ENCODE results near the gene RNF150.
A peak's percentile ranks its signal among the peaks of the same experiment; 100 is the strongest.

The RNF150 gene

GRCh38 chr4:140903522-140904475 is 229.5 kb downstream of the RNF150 start:
- no peak for DNase-seq

GRCh38 chr4:140901736-140902336 is 231.4 kb downstream of the RNF150 start:
- DNase-seq, result no peak

- DNase-seq, result no peak
These were observed 239.3 kb downstream of the RNF150 start for GRCh38 chr4:140893939-140894338.

- no peak for DNase-seq
These were observed 245.2 kb downstream of the RNF150 start for GRCh38 chr4:140888054-140888453.

GRCh38 chr4:140887467-140887866 is 245.8 kb downstream of the RNF150 start:
- no peak for DNase-seq

- DNase-seq, result peak; percentile 4
These were observed 248.7 kb downstream of the RNF150 start for GRCh38 chr4:140884431-140885058.

- no peak for DNase-seq
These were observed 255.5 kb downstream of the RNF150 start for GRCh38 chr4:140877781-140878180.

GRCh38 chr4:140876615-140877364 is 256.5 kb downstream of the RNF150 start:
- no peak for DNase-seq

GRCh38 chr4:140875746-140876452 is 257.4 kb downstream of the RNF150 start:
- DNase-seq, result no peak

GRCh38 chr4:140874056-140874455 is 259.2 kb downstream of the RNF150 start:
- no peak for DNase-seq

GRCh38 chr4:140871368-140871767 is 261.9 kb downstream of the RNF150 start:
- no peak for DNase-seq

- DNase-seq, result no peak
These were observed 262.8 kb downstream of the RNF150 start for GRCh38 chr4:140870427-140870826.

GRCh38 chr4:140869446-140869845 is 263.8 kb downstream of the RNF150 start:
- no peak for DNase-seq

GRCh38 chr4:140867356-140867755 is 265.9 kb downstream of the RNF150 start:
- no peak for DNase-seq

GRCh38 chr4:140866492-140867005 is 266.7 kb downstream of the RNF150 start:
- no peak for DNase-seq

- no peak for DNase-seq
These were observed 267.7 kb downstream of the RNF150 start for GRCh38 chr4:140865253-140866217.

GRCh38 chr4:140863197-140863596 is 270.1 kb downstream of the RNF150 start:
- no peak for DNase-seq

- DNase-seq, result no peak
These were observed 271.2 kb downstream of the RNF150 start for GRCh38 chr4:140862177-140862442.

GRCh38 chr4:140861359-140862176 is 271.7 kb downstream of the RNF150 start:
- peak; percentile 68 for DNase-seq

GRCh38 chr4:140858897-140859296 is 274.4 kb downstream of the RNF150 start:
- no peak for DNase-seq

All from KG1 (cell line).